Measurements from ENCODE around the gene BBLN.

- TF ChIP-seq CTCF (IDR thresholded peaks at IDR 0.05) (no peak), REST (IDR thresholded peaks at IDR 0.05; ENCODE audit: insufficient read depth in 1 of 2, low read depth in 2 of 2, low read length in 1 of 2) (no peak), POLR2AphosphoS5 (IDR thresholded peaks at IDR 0.05; ENCODE audit: low read depth, low read length) (no peak)
Observed at GRCh38 chr9:128150594-128151308, 9.3 kb upstream of the BBLN start.

Measured in Panc1 (cell line).